ENCODE results near the gene PPP2R1A.

PPP2R1A gene

GRCh38 chr19:52191951-52192350, 2.1 kb downstream of the PPP2R1A start:
- TF ChIP-seq, protein P1, sequence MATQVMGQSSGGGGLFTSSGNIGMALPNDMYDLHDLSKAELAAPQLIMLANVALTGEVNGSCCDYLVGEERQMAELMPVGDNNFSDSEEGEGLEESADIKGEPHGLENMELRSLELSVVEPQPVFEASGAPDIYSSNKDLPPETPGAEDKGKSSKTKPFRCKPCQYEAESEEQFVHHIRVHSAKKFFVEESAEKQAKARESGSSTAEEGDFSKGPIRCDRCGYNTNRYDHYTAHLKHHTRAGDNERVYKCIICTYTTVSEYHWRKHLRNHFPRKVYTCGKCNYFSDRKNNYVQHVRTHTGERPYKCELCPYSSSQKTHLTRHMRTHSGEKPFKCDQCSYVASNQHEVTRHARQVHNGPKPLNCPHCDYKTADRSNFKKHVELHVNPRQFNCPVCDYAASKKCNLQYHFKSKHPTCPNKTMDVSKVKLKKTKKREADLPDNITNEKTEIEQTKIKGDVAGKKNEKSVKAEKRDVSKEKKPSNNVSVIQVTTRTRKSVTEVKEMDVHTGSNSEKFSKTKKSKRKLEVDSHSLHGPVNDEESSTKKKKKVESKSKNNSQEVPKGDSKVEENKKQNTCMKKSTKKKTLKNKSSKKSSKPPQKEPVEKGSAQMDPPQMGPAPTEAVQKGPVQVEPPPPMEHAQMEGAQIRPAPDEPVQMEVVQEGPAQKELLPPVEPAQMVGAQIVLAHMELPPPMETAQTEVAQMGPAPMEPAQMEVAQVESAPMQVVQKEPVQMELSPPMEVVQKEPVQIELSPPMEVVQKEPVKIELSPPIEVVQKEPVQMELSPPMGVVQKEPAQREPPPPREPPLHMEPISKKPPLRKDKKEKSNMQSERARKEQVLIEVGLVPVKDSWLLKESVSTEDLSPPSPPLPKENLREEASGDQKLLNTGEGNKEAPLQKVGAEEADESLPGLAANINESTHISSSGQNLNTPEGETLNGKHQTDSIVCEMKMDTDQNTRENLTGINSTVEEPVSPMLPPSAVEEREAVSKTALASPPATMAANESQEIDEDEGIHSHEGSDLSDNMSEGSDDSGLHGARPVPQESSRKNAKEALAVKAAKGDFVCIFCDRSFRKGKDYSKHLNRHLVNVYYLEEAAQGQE (IDR thresholded peaks at IDR 0.05; ENCODE audit: insufficient read depth in 1 of 2, low read depth in 2 of 2, low read length in 2 of 2): no peak
- TF ChIP-seq SIN3A (IDR thresholded peaks at IDR 0.05; ENCODE audit: borderline replicate concordance, insufficient read depth, low read length) (no peak), TAF1 (IDR thresholded peaks at IDR 0.05; ENCODE audit: borderline replicate concordance, insufficient read depth, low read length) (no peak), POLR2AphosphoS5 (IDR thresholded peaks at IDR 0.05; ENCODE audit: low read depth, low read length) (no peak), FOXP2 (optimal IDR thresholded peaks at IDR 0.05; ENCODE audit: borderline replicate concordance, extremely low read depth, extremely low read length, insufficient read depth) (no peak)

GRCh38 chr19:52196256-52196967, 6.6 kb downstream of the PPP2R1A start:
- no peak for TF ChIP-seq SIN3A (IDR thresholded peaks at IDR 0.05; ENCODE audit: borderline replicate concordance, insufficient read depth, low read length)

- TF ChIP-seq, protein P1 (IDR thresholded peaks at IDR 0.05; ENCODE audit: insufficient read depth in 1 of 2, low read depth in 2 of 2, low read length in 2 of 2): no peak
These were observed 8.1 kb downstream of the PPP2R1A start for GRCh38 chr19:52197964-52198363.

- TF ChIP-seq FOXP2 (optimal IDR thresholded peaks at IDR 0.05; ENCODE audit: borderline replicate concordance, extremely low read depth, extremely low read length, insufficient read depth): no peak
- TF ChIP-seq SIN3A (IDR thresholded peaks at IDR 0.05; ENCODE audit: borderline replicate concordance, insufficient read depth, low read length): no peak
- TF ChIP-seq, protein P1 (IDR thresholded peaks at IDR 0.05; ENCODE audit: insufficient read depth in 1 of 2, low read depth in 2 of 2, low read length in 2 of 2): no peak
- TF ChIP-seq POLR2AphosphoS5 (IDR thresholded peaks at IDR 0.05; ENCODE audit: low read depth, low read length): no peak
- TF ChIP-seq TAF1 (IDR thresholded peaks at IDR 0.05; ENCODE audit: borderline replicate concordance, insufficient read depth, low read length): no peak
These were observed 8.8 kb downstream of the PPP2R1A start for GRCh38 chr19:52198678-52199077.

DNA sequence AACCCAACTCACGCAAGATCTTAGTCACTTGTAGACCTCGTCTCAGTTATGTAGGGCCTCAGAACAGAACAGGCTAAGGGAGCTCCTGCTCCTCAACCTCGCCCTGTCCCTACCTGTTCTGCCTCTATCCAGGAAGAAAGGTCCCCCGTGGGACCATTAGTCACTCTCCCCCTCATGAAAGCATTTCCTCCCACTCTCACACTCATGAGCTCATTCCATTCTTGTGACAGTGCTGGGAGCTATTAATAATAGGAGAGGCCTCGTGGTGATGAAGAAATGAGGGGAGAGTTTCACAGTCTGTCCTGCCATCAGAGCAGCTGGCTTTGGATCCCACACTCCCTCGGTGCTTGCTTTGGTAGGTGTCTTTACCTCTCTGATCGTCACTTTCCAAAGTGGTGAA, 10.2 kb downstream of the PPP2R1A start:
- TF ChIP-seq POLR2AphosphoS5 (IDR thresholded peaks at IDR 0.05; ENCODE audit: low read depth, low read length) (no peak), SIN3A (IDR thresholded peaks at IDR 0.05; ENCODE audit: borderline replicate concordance, insufficient read depth, low read length) (no peak)
- TF ChIP-seq, protein P1 (IDR thresholded peaks at IDR 0.05; ENCODE audit: insufficient read depth in 1 of 2, low read depth in 2 of 2, low read length in 2 of 2): no peak

Measured in PFSK-1 (cell line).